ENCODE results near the gene TSPAN9. TPM values are rescaled to one million over a fixed set of nuclear protein-coding genes. Genes with fewer than 3 reads are reported as not detected.
A peak's percentile ranks its signal among the peaks of the same experiment; 100 is the strongest.

TSPAN9 gene
- total RNA-seq, 1 donor from 2014 or later = 23.8 TPM

DNA sequence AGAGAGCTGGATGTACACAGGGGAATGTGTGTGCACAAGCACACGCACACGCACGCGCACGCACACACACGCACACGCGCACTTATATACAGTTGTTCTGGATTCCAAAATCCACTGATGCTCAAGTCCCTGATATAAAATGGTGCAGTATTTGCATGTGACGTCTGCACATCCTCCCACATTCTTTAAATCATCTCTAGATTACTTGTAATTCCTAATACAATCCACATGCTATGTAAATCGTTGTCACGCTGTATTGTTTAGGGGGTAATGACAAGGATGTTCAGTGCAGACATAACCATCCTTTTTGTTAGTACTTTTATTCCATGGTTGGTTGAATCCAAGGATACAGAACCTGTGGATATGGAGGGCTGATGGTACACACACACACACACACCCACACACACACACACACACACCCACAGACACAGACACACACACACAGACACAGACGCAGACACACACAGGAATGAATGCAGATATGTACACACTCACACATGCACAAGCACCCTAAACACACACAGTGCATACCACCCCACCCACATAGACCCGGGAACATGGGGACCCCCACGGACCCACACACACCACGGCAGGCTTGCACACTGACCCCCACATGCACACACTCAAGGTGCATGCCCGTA is 225.3 kb downstream of the TSPAN9 start:
- H3K27me3 Mint-ChIP-seq (ENCODE audit: low read depth) = peaks cover 25% of the 10 kb centered on the region
- no peak for DNase-seq (ENCODE audit: low read depth, low spot score)
- TF ChIP-seq, protein P1, sequence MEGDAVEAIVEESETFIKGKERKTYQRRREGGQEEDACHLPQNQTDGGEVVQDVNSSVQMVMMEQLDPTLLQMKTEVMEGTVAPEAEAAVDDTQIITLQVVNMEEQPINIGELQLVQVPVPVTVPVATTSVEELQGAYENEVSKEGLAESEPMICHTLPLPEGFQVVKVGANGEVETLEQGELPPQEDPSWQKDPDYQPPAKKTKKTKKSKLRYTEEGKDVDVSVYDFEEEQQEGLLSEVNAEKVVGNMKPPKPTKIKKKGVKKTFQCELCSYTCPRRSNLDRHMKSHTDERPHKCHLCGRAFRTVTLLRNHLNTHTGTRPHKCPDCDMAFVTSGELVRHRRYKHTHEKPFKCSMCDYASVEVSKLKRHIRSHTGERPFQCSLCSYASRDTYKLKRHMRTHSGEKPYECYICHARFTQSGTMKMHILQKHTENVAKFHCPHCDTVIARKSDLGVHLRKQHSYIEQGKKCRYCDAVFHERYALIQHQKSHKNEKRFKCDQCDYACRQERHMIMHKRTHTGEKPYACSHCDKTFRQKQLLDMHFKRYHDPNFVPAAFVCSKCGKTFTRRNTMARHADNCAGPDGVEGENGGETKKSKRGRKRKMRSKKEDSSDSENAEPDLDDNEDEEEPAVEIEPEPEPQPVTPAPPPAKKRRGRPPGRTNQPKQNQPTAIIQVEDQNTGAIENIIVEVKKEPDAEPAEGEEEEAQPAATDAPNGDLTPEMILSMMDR (conservative IDR thresholded peaks at IDR 0.05) = no peak
- no peak overlapping the region for H3K27ac Mint-ChIP-seq (ENCODE audit: unreplicated experiment)
- H3K9me3 Mint-ChIP-seq = no peaks in the 10 kb centered on the region
- no peak overlapping the region for H3K4me3 Mint-ChIP-seq
- peaks cover 23% of the 10 kb centered on the region for H3K4me1 Mint-ChIP-seq
- H3K36me3 Mint-ChIP-seq (ENCODE audit: low read depth) = no peaks in the 10 kb centered on the region

DNA sequence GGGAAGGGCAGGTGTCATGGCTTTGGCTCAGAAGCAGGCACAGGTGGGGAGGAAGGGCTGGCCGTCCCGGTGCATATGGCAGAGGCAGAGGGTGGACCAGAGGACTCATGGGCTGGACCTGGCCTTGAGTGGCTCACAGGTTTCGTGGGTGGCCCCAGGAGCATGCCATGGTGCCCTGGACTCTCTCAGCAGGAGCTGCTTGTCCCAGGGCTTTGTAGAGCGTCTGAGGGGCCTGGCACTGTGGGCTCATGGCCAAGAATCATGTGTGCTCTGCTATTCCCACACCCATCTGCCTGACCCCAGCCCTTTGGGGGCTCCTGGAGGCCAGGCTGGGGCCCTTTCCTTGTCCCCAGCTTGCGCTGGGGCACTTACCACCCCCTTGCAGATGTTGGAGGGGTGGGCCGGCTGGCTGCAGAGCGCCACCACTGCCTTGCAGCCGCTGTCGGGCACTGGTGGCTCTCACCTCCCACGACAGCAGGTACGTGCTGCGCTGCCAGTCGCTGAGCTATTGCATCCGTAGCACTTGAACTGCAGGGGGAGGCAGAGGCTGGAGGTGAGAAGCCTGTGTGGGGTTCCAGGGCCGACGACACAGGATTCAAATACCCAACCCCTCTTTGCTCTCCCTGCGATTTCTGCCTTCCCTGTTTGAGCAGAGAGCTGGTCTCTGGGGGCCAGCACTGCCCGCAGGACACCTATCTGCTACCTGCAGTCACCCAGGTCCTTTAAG is 226.4 kb downstream of the TSPAN9 start:
- TF ChIP-seq, protein P1 (conservative IDR thresholded peaks at IDR 0.05) = peak; percentile 43
- Mint-ChIP-seq H3K36me3 (ENCODE audit: low read depth) (no peaks in the 10 kb centered on the region), H3K27me3 (ENCODE audit: low read depth) (peaks cover 26% of the 10 kb centered on the region), H3K9me3 (no peaks in the 10 kb centered on the region), H3K27ac (ENCODE audit: unreplicated experiment) (peak overlapping the region; percentile 19), H3K4me3 (no peak overlapping the region), H3K4me1 (peaks cover 23% of the 10 kb centered on the region)
- DNase-seq (ENCODE audit: low read depth, low spot score) = no peak

DNA sequence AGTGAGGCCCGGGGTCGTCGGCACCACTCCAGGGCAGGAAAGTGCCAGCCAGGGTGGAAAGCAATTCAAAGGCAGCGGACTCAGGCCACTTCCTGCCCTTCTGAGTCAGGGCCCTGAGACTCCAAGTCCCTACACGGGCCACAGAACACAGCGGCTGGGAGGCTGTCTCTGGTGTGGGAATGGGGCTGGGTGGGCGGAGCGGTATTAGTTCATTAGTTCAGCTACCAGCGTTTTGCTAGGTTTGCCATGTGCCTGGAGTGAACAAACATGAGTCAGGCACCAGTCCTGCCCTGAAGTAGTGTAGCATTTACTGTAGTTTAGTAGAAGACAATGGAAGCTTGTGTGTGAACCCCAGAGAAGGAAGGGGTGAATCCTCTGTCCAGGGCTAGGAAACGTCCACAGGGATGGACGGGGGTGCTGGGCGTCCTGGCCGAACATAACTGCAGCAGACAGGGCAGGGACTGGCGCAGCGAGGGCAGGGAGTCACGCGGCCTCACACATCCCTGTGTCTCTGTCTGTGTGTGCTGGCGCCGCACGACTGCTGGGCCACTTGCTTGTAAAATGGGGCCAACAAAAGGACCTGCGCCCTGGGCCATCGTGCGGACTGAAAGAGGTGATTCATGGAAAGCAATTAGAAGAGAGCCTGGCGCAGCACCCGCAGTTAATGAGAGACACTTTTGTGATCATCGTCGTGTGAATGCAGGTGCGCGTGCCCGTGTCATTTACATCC is 227.4 kb downstream of the TSPAN9 start:
- peaks cover 23% of the 10 kb centered on the region for H3K4me1 Mint-ChIP-seq
- peak overlapping the region; percentile 78 for H3K27ac Mint-ChIP-seq (ENCODE audit: unreplicated experiment)
- H3K27me3 Mint-ChIP-seq (ENCODE audit: low read depth) = peaks cover 18% of the 10 kb centered on the region
- no peaks in the 10 kb centered on the region for H3K9me3 Mint-ChIP-seq
- TF ChIP-seq, protein P1 (conservative IDR thresholded peaks at IDR 0.05) = no peak
- H3K4me3 Mint-ChIP-seq = no peak overlapping the region
- H3K36me3 Mint-ChIP-seq (ENCODE audit: low read depth) = no peaks in the 10 kb centered on the region
- no peak for DNase-seq (ENCODE audit: low read depth, low spot score)

DNA sequence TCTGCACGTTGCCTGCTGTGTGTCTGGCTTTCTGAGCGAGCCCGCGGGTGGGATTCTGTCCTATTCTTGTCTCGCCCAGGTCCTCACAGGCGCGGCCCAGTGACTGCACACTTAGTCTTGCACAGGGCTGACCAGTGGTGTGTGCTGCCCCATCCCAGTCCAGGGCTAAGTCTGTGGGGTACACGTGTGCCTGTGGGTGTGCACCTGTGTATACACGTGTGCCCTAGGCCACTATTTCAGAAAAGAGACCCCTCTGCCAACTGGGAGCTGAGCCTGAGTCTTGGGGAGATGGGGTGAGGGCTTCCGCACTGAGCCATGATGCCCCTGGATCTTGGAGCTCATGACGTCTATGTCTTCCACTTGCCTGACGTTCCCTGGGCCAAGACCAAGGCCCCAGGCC is 228.3 kb downstream of the TSPAN9 start:
- H3K27ac Mint-ChIP-seq (ENCODE audit: unreplicated experiment) = no peak overlapping the region
- H3K9me3 Mint-ChIP-seq = no peaks in the 10 kb centered on the region
- no peak for DNase-seq (ENCODE audit: low read depth, low spot score)
- TF ChIP-seq, protein P1 (conservative IDR thresholded peaks at IDR 0.05) = no peak
- peaks cover 14% of the 10 kb centered on the region for H3K4me1 Mint-ChIP-seq
- H3K27me3 Mint-ChIP-seq (ENCODE audit: low read depth) = peaks cover 12% of the 10 kb centered on the region
- no peak overlapping the region for H3K4me3 Mint-ChIP-seq
- H3K36me3 Mint-ChIP-seq (ENCODE audit: low read depth) = no peaks in the 10 kb centered on the region

DNA sequence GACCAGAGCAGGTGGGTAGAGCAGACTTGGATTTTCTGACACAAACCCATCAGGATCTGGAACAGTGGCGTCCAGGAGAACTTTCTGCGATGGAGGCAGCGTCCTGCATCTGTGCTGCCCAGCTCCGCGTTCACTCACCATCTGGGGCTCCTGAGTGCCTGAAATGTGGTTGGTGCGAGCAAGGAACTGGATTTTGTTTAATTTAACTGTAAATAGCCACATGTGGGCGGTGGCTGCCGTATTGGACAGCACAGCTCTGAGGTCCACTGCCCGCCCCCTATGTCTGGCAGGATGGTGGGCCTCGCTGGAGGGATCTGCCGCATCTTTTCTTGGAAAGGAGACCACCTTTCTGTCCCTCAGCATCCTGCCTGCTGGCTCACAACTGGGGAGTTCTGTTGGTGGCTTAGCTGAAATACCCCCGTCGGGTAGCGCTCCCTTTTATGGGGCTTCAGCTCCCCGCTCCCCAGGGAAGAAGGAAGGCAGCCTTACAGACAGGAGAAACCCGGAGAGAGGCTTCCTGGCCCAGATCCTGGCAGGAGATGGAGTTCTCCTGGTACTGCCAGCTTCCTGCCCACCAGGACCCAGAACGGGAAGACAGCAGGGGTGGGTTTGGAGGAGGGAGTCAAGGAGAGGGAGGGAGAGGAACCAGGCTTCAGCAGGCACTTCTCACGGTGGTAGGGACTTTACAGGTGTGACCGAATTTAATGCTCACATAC is 228.9 kb downstream of the TSPAN9 start:
- Mint-ChIP-seq H3K4me1 (peaks cover 9% of the 10 kb centered on the region), H3K27me3 (ENCODE audit: low read depth) (peaks cover 10% of the 10 kb centered on the region), H3K9me3 (no peaks in the 10 kb centered on the region), H3K4me3 (no peak overlapping the region), H3K36me3 (ENCODE audit: low read depth) (no peaks in the 10 kb centered on the region), H3K27ac (ENCODE audit: unreplicated experiment) (no peak overlapping the region)
- no peak for DNase-seq (ENCODE audit: low read depth, low spot score)
- TF ChIP-seq, protein P1 (conservative IDR thresholded peaks at IDR 0.05) = no peak

Measured in neural crest cell (in vitro differentiated cells).